GM19035 (cell line): ENCODE measurements around the gene CEP164.

Source experiments
- ATAC-seq: cut with Tn5 transposase; IDR thresholded peaks from one replicate; pipeline ENCODE4 v1.9.1; 2021; ENCODE audit not compliant: unreplicated experiment

The CEP164 gene

GRCh38 chr11:117417856-117418255 is 90.2 kb downstream of the CEP164 start:
- ATAC-seq = no peak

GRCh38 chr11:117418737-117419481 is 91.3 kb downstream of the CEP164 start:
- no peak for ATAC-seq

DNA sequence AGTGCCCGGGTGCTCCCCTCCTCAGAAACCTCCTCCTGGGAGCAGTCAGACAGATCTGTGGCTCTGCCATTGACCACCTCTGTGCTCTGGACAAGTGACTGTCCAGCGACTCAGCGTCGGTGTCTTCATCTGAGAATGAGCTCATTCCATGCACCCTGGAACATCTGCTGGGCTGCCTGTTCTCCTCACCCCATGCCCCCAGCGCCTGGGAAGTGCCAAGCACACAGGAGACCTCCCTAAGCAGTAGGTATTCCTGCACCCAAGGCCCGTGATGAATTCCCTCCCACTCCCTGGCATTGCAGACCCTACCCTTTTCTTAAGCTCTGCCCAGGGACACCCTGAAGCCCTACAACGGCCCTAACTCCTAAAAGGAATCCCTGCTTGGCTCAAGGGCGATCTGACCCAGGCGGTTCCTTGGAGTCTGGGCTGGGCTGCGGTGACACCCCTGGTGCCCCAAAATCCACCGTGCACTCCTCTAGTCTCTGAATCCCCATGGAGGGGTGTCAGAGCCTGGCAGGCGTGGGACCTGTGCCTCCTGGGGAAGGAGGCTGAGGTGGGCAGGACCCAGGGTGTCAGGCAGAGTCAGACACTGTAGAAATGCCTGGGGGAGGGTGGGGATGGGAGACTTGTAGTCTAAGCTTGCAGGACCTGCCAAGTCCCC is 92.0 kb downstream of the CEP164 start:
- no peak for ATAC-seq

DNA sequence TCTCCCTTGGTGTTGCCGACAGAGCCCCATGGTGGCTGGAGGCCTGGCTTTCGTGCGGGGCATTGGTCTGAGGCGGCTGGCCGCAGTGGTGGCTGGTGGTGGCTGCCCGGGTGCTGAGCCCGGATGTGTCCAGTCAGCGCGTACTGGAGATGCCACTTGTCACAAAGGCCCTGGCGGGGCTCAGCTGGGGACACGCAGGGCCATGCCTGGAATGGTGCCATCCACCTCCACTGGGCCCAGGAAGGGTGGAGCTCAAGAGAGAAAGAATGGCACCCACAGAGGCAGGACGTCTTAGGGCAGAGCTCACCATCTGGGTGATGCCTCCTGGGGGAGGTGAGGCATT is 92.5 kb downstream of the CEP164 start:
- ATAC-seq = no peak

GRCh38 chr11:117420598-117420997 is 92.9 kb downstream of the CEP164 start:
- ATAC-seq = no peak

DNA sequence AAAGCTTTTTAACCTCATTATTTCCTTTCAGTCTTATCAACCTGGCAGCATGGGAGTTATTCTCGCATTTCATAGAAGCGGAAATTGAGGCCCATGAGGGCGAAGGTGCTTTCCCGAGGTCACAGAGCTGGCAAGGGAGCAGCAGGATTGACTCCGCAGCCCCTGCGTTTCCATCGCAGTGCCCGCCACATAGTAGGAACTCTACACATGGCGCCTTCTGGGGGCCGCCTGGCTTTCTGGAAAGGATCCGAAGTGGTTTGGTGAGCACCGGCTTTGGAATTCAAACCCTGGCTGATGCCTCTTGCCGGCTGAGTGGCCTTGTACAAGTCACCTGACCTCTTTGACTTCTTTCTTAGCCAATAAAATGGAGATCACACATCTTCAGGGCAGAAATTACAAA is 93.4 kb downstream of the CEP164 start:
- ATAC-seq = no peak

- no peak for ATAC-seq
These were observed 93.8 kb downstream of the CEP164 start for GRCh38 chr11:117421476-117421875.

GRCh38 chr11:117423046-117423575 is 95.5 kb downstream of the CEP164 start:
- no peak for ATAC-seq

DNA sequence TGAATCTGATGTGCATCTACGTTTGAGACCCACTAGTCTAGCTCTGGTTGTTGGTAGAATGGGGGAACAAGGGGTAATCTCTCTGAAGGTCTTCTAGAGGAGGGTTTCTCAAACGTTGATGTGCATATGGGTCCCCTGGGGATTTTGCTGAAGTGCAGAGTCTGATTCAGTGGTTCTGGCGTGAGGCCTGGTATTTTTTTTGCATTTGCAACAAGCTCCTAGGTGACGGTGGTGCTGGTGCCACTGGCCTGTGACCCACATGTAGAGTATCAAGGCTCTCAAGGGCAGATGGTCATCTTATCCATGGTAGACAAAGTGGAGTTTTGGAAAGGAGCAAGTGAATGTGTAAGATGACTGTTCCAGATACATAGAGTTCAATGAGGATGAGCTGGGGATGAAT is 97.1 kb downstream of the CEP164 start:
- no peak for ATAC-seq

- no peak for ATAC-seq
These were observed 98.1 kb downstream of the CEP164 start for GRCh38 chr11:117425679-117426296.

GRCh38 chr11:117426297-117426685 is 98.6 kb downstream of the CEP164 start:
- ATAC-seq = no peak

GRCh38 chr11:117426941-117427340 is 99.3 kb downstream of the CEP164 start:
- no peak for ATAC-seq

- no peak for ATAC-seq
These were observed 99.8 kb downstream of the CEP164 start for GRCh38 chr11:117427356-117427874.

GRCh38 chr11:117428186-117428855 is 100.7 kb downstream of the CEP164 start:
- no peak for ATAC-seq

DNA sequence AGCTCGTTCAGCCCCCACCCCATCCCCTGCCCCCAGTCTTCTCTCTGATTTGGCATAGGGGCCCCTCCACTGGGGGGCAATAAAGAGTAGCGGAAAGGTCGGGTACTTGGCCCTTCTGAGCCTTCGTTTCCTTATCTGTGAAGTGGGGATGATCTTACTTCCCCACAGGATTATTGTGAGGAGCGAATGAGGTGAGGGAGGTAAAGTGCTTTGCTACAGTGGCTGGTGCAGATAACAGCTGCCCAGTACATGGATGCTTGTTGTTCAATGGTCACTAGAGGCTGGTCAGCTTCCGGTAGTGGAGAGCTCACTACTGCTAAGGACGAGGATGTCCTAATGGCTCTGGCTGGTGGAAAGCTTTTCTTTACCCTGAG is 101.2 kb downstream of the CEP164 start:
- no peak for ATAC-seq

- ATAC-seq = no peak
These were observed 102.8 kb downstream of the CEP164 start for GRCh38 chr11:117430293-117430955.

GRCh38 chr11:117431436-117431835 is 103.8 kb downstream of the CEP164 start:
- ATAC-seq = no peak

DNA sequence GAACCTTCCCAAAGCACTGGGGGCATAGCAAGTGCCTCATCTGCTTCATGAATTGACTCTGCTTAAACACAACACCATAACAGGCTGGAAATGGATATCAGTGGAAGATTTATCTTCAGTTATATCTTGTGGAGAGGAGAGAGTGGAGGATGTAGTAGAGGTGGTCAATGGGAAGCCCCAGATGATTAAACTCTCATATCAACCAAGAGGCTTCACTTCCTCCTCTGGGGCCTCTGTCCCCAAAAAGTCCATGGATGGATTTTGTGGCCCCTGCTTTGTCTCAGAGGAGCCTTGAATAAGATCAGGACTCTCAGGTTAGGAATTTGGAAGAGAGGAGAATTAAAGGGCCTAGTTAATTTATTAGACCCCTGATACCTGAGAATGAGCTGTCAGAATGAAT is 106.1 kb downstream of the CEP164 start:
- no peak for ATAC-seq

- ATAC-seq = no peak
These were observed 106.8 kb downstream of the CEP164 start for GRCh38 chr11:117434481-117434880.

- ATAC-seq = no peak
These were observed 107.7 kb downstream of the CEP164 start for GRCh38 chr11:117435326-117435725.
